GM12864 (cell line): ENCODE data around the gene CFAP46.

Experiments
- DNase-seq: peaks from one replicate; pipeline ENCODE4 v3.0.0-alpha.2; 2011; ENCODE audit warnings: low read depth
- H3K4me3 ChIP-seq: 2 replicates; pipeline ENCODE4 v1.5.1; 2011; ENCODE audit warnings: mild to moderate bottlenecking, low read depth, low read length, control low read depth
- TF ChIP-seq, protein P1 (sequence below): IDR thresholded peaks from 2 replicates; pipeline ENCODE4 v1.5.1; 2011; ENCODE audit warnings: low read depth, mild to moderate bottlenecking, moderate library complexity, low read length, control low read depth, inconsistent platforms; ENCODE audit errors: missing control alignments

The CFAP46 gene

DNA sequence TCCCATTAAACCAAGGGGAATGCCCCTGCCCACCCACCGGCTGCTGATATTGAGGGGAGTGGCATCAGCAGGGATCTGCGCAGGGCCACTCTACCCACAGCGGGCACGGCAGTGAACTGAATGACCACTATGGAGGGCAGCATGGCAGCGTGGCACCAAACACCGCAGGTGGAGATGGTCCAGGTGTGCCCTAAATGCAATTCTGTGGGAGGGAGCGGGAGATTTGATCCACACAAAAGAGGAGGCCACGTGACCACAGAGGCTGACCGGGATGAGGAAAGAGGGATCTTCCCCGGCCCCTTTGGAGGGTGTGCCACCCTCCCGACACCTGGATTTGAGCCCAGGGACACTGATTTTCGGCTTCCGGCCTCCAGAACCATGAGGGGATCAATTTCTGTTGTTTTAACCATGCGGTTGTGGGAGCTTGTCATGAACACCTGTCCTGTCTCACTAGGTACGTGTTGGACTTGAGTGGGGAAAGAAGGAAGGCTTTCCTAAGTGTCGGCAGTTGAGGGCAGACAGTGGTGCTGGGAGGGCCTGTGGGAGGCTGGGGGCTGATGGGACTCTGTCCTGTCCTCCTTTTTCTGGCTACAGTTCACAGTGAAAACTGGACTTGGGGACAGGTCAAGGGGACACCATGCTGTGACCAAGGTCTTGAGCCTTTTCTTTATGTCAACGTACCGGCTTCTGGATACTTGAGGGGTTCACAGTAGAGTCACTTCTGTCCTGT lies 66.1 kb downstream of the CFAP46 start:
- H3K4me3 ChIP-seq, result no peak overlapping the region
- TF ChIP-seq, protein P1, sequence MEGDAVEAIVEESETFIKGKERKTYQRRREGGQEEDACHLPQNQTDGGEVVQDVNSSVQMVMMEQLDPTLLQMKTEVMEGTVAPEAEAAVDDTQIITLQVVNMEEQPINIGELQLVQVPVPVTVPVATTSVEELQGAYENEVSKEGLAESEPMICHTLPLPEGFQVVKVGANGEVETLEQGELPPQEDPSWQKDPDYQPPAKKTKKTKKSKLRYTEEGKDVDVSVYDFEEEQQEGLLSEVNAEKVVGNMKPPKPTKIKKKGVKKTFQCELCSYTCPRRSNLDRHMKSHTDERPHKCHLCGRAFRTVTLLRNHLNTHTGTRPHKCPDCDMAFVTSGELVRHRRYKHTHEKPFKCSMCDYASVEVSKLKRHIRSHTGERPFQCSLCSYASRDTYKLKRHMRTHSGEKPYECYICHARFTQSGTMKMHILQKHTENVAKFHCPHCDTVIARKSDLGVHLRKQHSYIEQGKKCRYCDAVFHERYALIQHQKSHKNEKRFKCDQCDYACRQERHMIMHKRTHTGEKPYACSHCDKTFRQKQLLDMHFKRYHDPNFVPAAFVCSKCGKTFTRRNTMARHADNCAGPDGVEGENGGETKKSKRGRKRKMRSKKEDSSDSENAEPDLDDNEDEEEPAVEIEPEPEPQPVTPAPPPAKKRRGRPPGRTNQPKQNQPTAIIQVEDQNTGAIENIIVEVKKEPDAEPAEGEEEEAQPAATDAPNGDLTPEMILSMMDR, result no peak
- no peak for DNase-seq

DNA sequence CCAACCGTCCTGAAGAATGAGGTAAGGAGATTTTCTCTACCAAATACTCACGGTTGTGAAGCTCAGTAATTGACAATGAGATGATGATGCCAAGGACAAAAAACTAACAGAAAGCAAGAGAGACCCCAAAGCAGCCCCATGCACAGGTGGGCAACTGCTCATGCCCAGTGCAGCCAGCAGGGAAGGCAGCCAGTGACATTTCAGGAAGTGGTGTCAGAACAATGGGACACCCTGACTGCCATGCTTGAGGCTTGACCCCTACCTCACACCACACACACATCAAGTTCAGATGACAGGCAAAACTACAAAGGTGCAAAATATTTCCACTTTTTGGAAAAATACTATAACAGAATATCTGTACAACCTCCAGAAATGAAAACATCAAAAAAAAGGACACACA lies 66.9 kb downstream of the CFAP46 start:
- no peak overlapping the region for H3K4me3 ChIP-seq
- TF ChIP-seq, protein P1, result no peak
- no peak for DNase-seq

DNA sequence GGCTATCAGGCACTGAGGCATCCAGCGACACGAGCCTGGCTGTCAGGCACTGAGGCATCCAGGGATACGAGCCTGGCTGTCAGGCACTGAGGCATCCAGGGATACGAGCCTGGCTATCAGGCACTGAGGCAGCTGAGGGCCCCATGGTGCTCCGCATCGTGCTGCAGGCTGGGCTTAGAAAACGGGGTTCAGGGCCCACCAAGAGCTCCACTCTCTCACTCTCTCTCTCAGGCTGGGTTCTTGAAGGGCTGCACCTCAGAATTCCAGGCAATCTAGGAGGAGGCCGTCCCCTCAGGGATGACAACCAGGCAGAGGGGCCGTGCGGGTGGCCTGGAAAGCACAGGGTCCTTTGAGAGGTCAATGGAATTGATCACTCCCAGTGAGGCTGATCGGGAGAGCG lies 69.0 kb downstream of the CFAP46 start:
- no peak overlapping the region for H3K4me3 ChIP-seq
- DNase-seq, result no peak
- TF ChIP-seq, protein P1, result no peak

DNA sequence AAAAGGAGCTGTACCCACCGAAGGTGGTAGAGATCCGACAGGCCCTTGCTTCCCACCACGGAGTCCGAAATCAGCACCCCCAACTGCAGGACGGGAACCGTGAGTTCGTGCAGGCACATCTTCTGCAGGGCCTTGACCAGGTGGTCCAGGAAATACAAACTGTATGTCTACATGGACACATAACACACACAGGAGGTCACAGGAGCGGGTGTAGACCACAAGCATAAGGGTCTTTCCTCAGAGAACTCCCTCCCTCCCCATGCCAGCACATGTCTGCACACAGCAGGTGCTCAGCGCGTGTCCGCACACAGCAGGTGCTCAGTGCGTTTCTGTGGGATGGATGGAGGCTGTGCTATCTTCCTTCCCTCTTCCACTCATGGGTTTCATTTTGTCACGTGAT lies 69.7 kb downstream of the CFAP46 start:
- TF ChIP-seq, protein P1, result no peak
- no peak for DNase-seq
- H3K4me3 ChIP-seq, result no peak overlapping the region

DNA sequence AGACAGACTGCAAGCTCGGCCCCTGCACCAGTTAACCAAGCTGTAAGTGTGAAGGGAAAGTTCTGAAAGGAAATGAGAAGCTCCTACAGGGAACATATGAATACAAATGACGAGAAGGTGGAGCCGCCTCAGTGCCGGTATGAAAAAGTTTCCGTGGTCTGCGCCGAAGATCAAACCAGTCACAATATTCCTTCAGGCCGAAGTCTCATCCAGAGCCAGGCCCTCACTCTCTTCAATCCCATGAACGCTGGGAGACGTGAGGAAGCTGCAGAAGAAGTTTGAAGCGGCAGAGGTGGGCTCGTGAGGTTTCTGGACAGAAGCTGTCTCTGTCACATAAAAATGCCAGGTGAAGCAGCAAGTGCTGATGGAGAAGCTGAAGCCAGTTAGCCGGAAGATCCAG lies 71.9 kb downstream of the CFAP46 start:
- DNase-seq, result no peak
- no peak overlapping the region for H3K4me3 ChIP-seq
- TF ChIP-seq, protein P1, result no peak

- TF ChIP-seq, protein P1, result no peak
- DNase-seq, result no peak
- H3K4me3 ChIP-seq, result no peak overlapping the region
These were observed 72.7 kb downstream of the CFAP46 start for GRCh38 chr10:132869621-132870020.

GRCh38 chr10:132868995-132869394 lies 73.4 kb downstream of the CFAP46 start:
- TF ChIP-seq, protein P1, result no peak
- no peak for DNase-seq
- no peak overlapping the region for H3K4me3 ChIP-seq
